ENCODE measurements around the gene SLC17A7.

The SLC17A7 gene

GRCh38 chr19:49408816-49409440 lies 32.4 kb downstream of the SLC17A7 start:
- DNase-seq (ENCODE audit: low read depth in 2 of 2), result no peak

GRCh38 chr19:49407482-49408015 lies 33.8 kb downstream of the SLC17A7 start:
- DNase-seq (ENCODE audit: low read depth in 2 of 2), result no peak

- DNase-seq (ENCODE audit: low read depth in 2 of 2), result no peak
Observed at GRCh38 chr19:49407079-49407478, 34.2 kb downstream of the SLC17A7 start.

GRCh38 chr19:49403404-49404187 lies 37.7 kb downstream of the SLC17A7 start:
- no peak for DNase-seq (ENCODE audit: low read depth in 2 of 2)

- DNase-seq (ENCODE audit: low read depth in 2 of 2), result no peak
Observed at GRCh38 chr19:49400029-49400428, 41.3 kb downstream of the SLC17A7 start.

- no peak for DNase-seq (ENCODE audit: low read depth in 2 of 2)
Observed at GRCh38 chr19:49398931-49399330, 42.4 kb downstream of the SLC17A7 start.

- no peak for DNase-seq (ENCODE audit: low read depth in 2 of 2)
Observed at GRCh38 chr19:49398001-49398615, 43.2 kb downstream of the SLC17A7 start.

- no peak for DNase-seq (ENCODE audit: low read depth in 2 of 2)
Observed at GRCh38 chr19:49396738-49397505, 44.4 kb downstream of the SLC17A7 start.

- no peak for DNase-seq (ENCODE audit: low read depth in 2 of 2)
Observed at GRCh38 chr19:49395581-49396407, 45.5 kb downstream of the SLC17A7 start.

- DNase-seq (ENCODE audit: low read depth in 2 of 2), result no peak
Observed at GRCh38 chr19:49393881-49394280, 47.4 kb downstream of the SLC17A7 start.

GRCh38 chr19:49391581-49392399 lies 49.5 kb downstream of the SLC17A7 start:
- peak; percentile 53 to 56 for DNase-seq (ENCODE audit: low read depth in 2 of 2)

- DNase-seq (ENCODE audit: low read depth in 2 of 2), result no peak
Observed at GRCh38 chr19:49390929-49391359, 50.4 kb downstream of the SLC17A7 start.

- DNase-seq (ENCODE audit: low read depth in 2 of 2), result no peak
Observed at GRCh38 chr19:49390131-49390928, 51.0 kb downstream of the SLC17A7 start.

- no peak for DNase-seq (ENCODE audit: low read depth in 2 of 2)
Observed at GRCh38 chr19:49389406-49389805, 51.9 kb downstream of the SLC17A7 start.

GRCh38 chr19:49387936-49388372 lies 53.4 kb downstream of the SLC17A7 start, which contains the start of gene KASH5:
Gene KASH5 (plus strand): TSS chr19:49388249. CDS start chr19:49390884, 2,635 bp downstream.
- DNase-seq (ENCODE audit: low read depth in 2 of 2), result peak; percentile 69 to 84

- no peak for DNase-seq (ENCODE audit: low read depth in 2 of 2)
Observed at GRCh38 chr19:49383599-49383998, 57.7 kb downstream of the SLC17A7 start.

- DNase-seq (ENCODE audit: low read depth in 2 of 2), result no peak
Observed at GRCh38 chr19:49382639-49383038, 58.7 kb downstream of the SLC17A7 start.

- no peak for DNase-seq (ENCODE audit: low read depth in 2 of 2)
Observed at GRCh38 chr19:49380391-49380790, 60.9 kb downstream of the SLC17A7 start.
